MCF 10A (cell line): ENCODE data around the gene SLC38A2. TPM values are rescaled to one million over a fixed set of nuclear protein-coding genes. Genes with fewer than 3 reads are reported as not detected.

Source experiments
- BruUV-seq: library from RNA; stranded (reverse); fragments of 400-500 nt; replicated peaks from 2 replicates; lab custom pipeline; 2021; lab: Mats Ljungman, UMichigan
- CTCF ChIA-PET: fragments of 300-600 bp; sonication (Branson Sonifier 250); formaldehyde crosslinking; extraction: SDS; loops from one replicate; lab custom pipeline; 2021; ENCODE audit warnings: antibody characterized with exemption, inconsistent platforms; lab: Yijun Ruan, JAX
- POLR2A ChIA-PET: fragments of 300-600, 350-650 bp; sonication (Branson Sonifier 250); formaldehyde crosslinking; extraction: SDS; loops from one replicate; lab custom pipeline; 2020; ENCODE audit warnings: antibody characterized with exemption, inconsistent platforms; lab: Yijun Ruan, JAX
- DNase-seq: peaks from one replicate; pipeline ENCODE4 v3.0.0-alpha.2; 2018; ENCODE audit not compliant: unreplicated experiment
- H3K27ac Mint-ChIP-seq: one replicate; pipeline ENCODE4 v1.8.0; 2022; ENCODE audit warnings: mild to moderate bottlenecking, low read depth, mixed read lengths; ENCODE audit not compliant: unreplicated experiment
- H3K27me3 Mint-ChIP-seq: one replicate; pipeline ENCODE4 v1.8.0; 2022; ENCODE audit warnings: mixed read lengths; ENCODE audit not compliant: insufficient read depth, unreplicated experiment
- H3K36me3 Mint-ChIP-seq: one replicate; pipeline ENCODE4 v1.8.0; 2022; ENCODE audit warnings: mild to moderate bottlenecking, moderate library complexity, mixed read lengths; ENCODE audit not compliant: insufficient read depth, unreplicated experiment
- H3K4me1 Mint-ChIP-seq: one replicate; pipeline ENCODE4 v1.8.0; 2022; ENCODE audit warnings: mixed read lengths; ENCODE audit not compliant: insufficient read depth, unreplicated experiment
- H3K4me3 Mint-ChIP-seq: one replicate; pipeline ENCODE4 v1.8.0; 2022; ENCODE audit warnings: mild to moderate bottlenecking, moderate library complexity, mixed read lengths; ENCODE audit not compliant: unreplicated experiment
- H3K9me3 Mint-ChIP-seq: one replicate; pipeline ENCODE4 v1.8.0; 2022; ENCODE audit warnings: mixed read lengths; ENCODE audit not compliant: unreplicated experiment
- intact Hi-C: fragments of 100-400 bp; cut with micrococcal nuclease; formaldehyde crosslinking; loops from 2 replicates; pipeline ENCODE4 v1.14.1; 2022
- total RNA-seq: library from RNA; stranded (reverse); gene quantifications from 2 replicates; pipeline ENCODE4 v1.2.3, GENCODE V29; 2022
- TF ChIP-seq, protein P1 (sequence below): fragments of 200-600 bp; IDR thresholded peaks from one replicate; pipeline ENCODE4 v1.8.0; 2022; ENCODE audit warnings: antibody characterized with exemption, mild to moderate bottlenecking; ENCODE audit not compliant: unreplicated experiment

SLC38A2 gene
- total RNA-seq, 1 experiment from 2014 or later: 1,070 TPM

DNA sequence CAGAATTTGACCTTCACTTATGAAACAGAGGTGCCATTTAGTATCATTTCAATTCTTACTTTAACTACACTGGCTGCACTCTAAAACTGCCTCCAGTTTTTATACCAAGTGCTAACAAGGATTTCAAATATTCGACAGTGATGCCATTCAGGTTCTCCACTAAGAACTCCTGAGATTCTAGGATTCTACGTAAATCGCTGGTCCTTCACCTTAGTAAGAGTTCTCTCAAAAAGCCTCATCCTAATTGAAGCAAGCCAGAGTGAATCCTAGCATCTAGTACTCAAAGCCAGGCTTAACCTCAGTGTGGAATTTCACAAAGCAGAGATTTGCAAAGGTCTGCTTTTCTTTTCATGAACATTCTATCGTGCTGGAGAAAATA is 3.5 kb downstream of the SLC38A2 start:
- H3K9me3 Mint-ChIP-seq: no peaks in the 10 kb centered on the region
- TF ChIP-seq, protein P1, sequence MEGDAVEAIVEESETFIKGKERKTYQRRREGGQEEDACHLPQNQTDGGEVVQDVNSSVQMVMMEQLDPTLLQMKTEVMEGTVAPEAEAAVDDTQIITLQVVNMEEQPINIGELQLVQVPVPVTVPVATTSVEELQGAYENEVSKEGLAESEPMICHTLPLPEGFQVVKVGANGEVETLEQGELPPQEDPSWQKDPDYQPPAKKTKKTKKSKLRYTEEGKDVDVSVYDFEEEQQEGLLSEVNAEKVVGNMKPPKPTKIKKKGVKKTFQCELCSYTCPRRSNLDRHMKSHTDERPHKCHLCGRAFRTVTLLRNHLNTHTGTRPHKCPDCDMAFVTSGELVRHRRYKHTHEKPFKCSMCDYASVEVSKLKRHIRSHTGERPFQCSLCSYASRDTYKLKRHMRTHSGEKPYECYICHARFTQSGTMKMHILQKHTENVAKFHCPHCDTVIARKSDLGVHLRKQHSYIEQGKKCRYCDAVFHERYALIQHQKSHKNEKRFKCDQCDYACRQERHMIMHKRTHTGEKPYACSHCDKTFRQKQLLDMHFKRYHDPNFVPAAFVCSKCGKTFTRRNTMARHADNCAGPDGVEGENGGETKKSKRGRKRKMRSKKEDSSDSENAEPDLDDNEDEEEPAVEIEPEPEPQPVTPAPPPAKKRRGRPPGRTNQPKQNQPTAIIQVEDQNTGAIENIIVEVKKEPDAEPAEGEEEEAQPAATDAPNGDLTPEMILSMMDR: no peak
- CTCF ChIA-PET: no interaction called here
- DNase-seq: no peak
- no TSS peak for BruUV-seq
- H3K4me1 Mint-ChIP-seq: peaks cover 8% of the 10 kb centered on the region
- intact Hi-C loops: loop anchor here (5.0 kb wide), 1 partner anchor 377 kb away; the partner anchor contains the start of gene SCAF11
- peaks cover 93% of the 10 kb centered on the region for H3K36me3 Mint-ChIP-seq
- POLR2A ChIA-PET: interaction anchor here (1.2 to 12.5 kb wide), 14 partner anchors 11 to 302 kb away, joined by 3 to 497 read pairs (median 52); partner anchors contain the start of gene SLC38A1
- H3K27ac Mint-ChIP-seq: peak overlapping the region; percentile 98
- no peaks in the 10 kb centered on the region for H3K27me3 Mint-ChIP-seq
- H3K4me3 Mint-ChIP-seq: peak overlapping the region; percentile 93

DNA sequence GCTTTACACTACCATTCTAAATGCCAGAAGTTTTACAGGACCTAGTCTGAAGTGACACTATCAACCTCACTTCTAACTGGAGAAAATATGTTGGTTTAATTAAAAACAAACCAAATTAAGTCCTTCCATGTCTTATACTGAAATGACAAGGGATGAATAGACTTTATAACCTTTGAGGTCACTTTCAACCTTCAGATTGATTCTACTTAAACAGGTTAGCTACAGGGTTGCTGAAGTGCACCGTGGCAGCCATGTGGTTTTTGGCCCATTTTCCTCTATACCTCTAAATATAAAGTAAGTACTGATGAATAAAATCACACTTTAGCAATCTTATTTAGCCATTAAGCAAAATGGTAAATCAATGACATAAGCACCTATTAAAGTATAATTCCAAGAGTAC is 3.9 kb downstream of the SLC38A2 start:
- intact Hi-C loops: loop anchor here (5.0 kb wide), 1 partner anchor 376 kb away; the partner anchor contains the start of gene SCAF11
- peak overlapping the region; percentile 93 for H3K4me3 Mint-ChIP-seq
- no TSS peak for BruUV-seq
- peaks cover 97% of the 10 kb centered on the region for H3K36me3 Mint-ChIP-seq
- peaks cover 6% of the 10 kb centered on the region for H3K4me1 Mint-ChIP-seq
- CTCF ChIA-PET: interaction anchor here (1.8 kb wide), 1 partner anchor 566 kb away, joined by 4 read pairs; no protein-coding TSS in a partner anchor
- TF ChIP-seq, protein P1: no peak
- no peak for DNase-seq
- no peaks in the 10 kb centered on the region for H3K27me3 Mint-ChIP-seq
- POLR2A ChIA-PET: interaction anchor here (0.6 to 12.5 kb wide), 17 partner anchors 11 to 302 kb away, joined by 3 to 497 read pairs (median 13); partner anchors contain the start of gene SLC38A1
- H3K27ac Mint-ChIP-seq: peak overlapping the region; percentile 98
- no peaks in the 10 kb centered on the region for H3K9me3 Mint-ChIP-seq

DNA sequence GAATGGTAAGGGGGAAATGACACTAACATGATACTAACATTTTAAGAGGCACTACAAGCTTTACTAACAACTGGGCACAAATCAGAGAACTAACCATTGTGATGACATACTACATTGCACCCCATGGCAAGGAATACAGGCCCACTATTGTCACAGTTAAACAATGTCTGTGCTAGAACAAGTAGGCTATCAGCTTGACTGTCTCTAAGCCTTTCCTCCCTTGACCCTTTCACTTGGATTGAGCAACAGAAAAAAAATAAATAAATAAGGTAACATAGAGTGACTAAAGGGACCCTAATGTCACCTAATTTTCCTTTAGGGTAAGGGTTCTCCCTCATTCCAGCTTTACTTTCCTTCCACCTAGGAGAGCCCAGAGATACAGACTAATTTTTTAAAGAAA is 4.4 kb downstream of the SLC38A2 start:
- intact Hi-C loops: loop anchor here (5.0 kb wide), 1 partner anchor 376 kb away; the partner anchor contains the start of gene SCAF11
- no peaks in the 10 kb centered on the region for H3K9me3 Mint-ChIP-seq
- H3K27me3 Mint-ChIP-seq: no peaks in the 10 kb centered on the region
- H3K4me3 Mint-ChIP-seq: peak overlapping the region; percentile 93
- BruUV-seq: no TSS peak
- H3K4me1 Mint-ChIP-seq: peaks cover 10% of the 10 kb centered on the region
- DNase-seq: no peak
- H3K27ac Mint-ChIP-seq: peak overlapping the region; percentile 98
- ChIA-PET POLR2A (interaction anchor here (0.6 to 12.5 kb wide), 22 partner anchors 10 to 377 kb away, joined by 3 to 497 read pairs (median 14); partner anchors contain the start of genes SCAF11 and SLC38A1), CTCF (interaction anchor here (0.9 to 1.8 kb wide), 6 partner anchors 14 to 566 kb away, joined by 3 to 5 read pairs (median 4); no protein-coding TSS in a partner anchor)
- TF ChIP-seq, protein P1: no peak
- peaks cover 100% of the 10 kb centered on the region for H3K36me3 Mint-ChIP-seq

DNA sequence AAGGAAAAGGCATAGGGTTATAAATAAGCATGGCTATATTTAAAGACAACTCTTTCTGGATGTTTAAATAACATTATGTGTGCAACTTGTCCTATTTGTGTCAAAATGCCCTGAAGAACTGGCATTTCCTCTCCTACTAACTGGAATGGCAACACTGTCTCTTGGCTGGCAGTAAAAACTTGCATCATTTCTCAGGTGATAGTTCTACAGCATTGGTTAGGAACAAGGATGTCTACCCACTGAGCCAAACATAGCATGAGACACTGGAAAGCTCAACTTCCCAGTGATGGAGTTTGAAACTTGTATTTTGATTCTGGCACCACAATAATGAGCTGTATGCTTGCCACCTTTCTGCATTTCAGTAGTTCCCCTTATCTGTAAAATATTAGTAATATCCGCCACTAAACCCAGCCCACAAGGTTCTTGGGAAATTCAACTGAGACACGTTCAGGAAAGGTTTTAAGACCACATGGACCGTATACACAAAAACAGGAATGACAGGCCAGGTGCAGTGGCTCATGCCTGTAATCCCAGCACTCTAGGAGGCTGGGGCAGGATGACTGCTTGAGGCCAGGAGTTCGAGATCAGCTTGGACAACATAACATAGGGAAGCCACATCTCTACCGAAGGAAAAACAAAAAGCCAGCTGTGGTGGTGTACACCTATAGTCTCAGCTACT is 5.1 kb downstream of the SLC38A2 start:
- Mint-ChIP-seq H3K4me3 (peak overlapping the region; percentile 93), H3K36me3 (peaks cover 100% of the 10 kb centered on the region), H3K9me3 (no peaks in the 10 kb centered on the region), H3K27me3 (no peaks in the 10 kb centered on the region), H3K4me1 (peaks cover 17% of the 10 kb centered on the region), H3K27ac (peak overlapping the region; percentile 98)
- ChIA-PET POLR2A (interaction anchor here (0.5 to 12.5 kb wide), 26 partner anchors 10 to 943 kb away, joined by 3 to 497 read pairs (median 10); partner anchors contain the start of genes SCAF11 and SLC38A1), CTCF (interaction anchor here (0.6 to 1.8 kb wide), 9 partner anchors 14 to 567 kb away, joined by 3 to 5 read pairs (median 4); no protein-coding TSS in a partner anchor)
- no peak for DNase-seq
- BruUV-seq: no TSS peak
- intact Hi-C loops: loop anchor here (5.0 kb wide), 1 partner anchor 375 kb away; the partner anchor contains the start of gene SCAF11
- TF ChIP-seq, protein P1: no peak
